GM18502 (cell line): ENCODE measurements around the gene CPA5.
"Not testable (repeated sequence)": the region's sequence is repeated elsewhere in the genome, so short reads cannot be mapped to it uniquely, and the experiment has no call there.

ENCODE experiments used
- ATAC-seq: cut with Tn5 transposase; IDR thresholded peaks from one replicate; pipeline ENCODE4 v1.9.1; 2021; ENCODE audit warnings: mild to moderate bottlenecking; ENCODE audit not compliant: unreplicated experiment, poor library complexity

CPA5 gene, protein sequence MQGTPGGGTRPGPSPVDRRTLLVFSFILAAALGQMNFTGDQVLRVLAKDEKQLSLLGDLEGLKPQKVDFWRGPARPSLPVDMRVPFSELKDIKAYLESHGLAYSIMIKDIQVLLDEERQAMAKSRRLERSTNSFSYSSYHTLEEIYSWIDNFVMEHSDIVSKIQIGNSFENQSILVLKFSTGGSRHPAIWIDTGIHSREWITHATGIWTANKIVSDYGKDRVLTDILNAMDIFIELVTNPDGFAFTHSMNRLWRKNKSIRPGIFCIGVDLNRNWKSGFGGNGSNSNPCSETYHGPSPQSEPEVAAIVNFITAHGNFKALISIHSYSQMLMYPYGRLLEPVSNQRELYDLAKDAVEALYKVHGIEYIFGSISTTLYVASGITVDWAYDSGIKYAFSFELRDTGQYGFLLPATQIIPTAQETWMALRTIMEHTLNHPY

DNA sequence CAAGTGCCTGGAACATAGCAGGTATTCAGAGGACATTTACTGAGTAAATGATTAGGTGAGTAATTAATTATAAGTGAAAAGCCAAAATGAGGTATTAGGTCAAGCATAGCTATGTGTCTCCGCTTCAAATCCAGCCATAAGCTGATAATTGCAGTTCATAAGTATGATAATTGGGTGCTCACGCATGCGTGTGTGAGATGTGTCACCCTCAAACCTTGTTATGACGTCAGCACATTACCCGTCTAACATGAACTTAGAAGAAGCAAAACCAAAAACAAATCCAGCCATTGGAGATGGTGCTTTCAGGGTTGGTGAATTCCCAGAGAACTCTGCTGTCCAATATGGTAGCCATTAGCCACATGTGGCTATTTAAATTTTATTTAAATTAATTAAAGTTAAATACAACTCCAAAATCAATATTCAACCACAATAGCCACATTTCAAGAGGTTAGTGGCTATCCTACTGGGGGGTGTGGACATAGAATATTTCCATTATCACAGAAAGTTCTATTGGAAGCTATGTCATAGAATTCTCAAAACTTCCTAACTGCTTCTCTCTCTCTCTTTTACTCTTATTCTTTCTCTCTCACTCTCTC, at the start of gene CPA5:
TSS of gene CPA5 (plus strand) at position 546 of the 596 bp plus-strand sequence. CDS start 1,670 bp downstream, outside the sequence.
- no peak for ATAC-seq

GRCh38 chr7:130296221-130296951, 48.2 kb upstream of the CPA5 start:
- ATAC-seq = no peak

- ATAC-seq = no peak
Observed at GRCh38 chr7:130297628-130298543, 46.7 kb upstream of the CPA5 start.

DNA sequence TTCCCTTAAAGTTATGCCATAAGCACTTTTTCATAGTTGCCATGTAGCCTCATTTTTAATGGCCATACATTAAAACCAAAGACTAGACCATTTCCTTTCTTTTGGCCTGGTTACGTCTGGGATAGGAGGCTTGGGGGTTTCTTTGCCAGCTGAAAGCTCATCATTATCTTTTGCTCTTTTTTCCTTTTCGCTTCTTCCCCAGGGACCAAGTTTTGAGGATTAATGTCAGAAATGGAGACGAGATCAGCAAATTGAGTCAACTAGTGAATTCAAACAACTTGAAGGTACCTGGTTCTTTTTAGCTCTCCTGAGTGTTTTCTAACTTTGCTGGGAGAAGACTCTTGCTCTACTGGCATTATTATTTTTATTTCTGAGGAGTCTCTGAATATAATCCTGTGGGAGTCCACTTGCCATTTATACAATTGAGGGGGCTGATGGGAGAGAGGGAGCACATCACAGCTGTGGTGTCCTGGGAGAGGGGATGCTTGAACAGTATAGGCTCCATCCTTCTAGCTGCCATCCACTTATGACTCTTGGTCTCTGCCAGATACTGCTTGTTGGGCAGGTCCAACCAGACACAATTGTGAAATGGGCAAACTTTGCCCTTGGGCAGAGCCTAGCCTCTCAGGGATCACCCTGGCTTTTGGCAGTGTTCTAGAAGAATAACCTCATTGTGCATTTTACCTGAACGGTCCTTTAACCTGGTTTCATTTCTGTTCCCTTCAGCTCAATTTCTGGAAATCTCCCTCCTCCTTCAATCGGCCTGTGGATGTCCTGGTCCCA, 45.9 kb upstream of the CPA5 start:
- ATAC-seq = no peak

- ATAC-seq = no peak
Observed at GRCh38 chr7:130299866-130300265, 44.8 kb upstream of the CPA5 start.

GRCh38 chr7:130301501-130302020, 43.1 kb upstream of the CPA5 start:
- no peak for ATAC-seq

GRCh38 chr7:130302649-130303048, 42.0 kb upstream of the CPA5 start:
- ATAC-seq = no peak

DNA sequence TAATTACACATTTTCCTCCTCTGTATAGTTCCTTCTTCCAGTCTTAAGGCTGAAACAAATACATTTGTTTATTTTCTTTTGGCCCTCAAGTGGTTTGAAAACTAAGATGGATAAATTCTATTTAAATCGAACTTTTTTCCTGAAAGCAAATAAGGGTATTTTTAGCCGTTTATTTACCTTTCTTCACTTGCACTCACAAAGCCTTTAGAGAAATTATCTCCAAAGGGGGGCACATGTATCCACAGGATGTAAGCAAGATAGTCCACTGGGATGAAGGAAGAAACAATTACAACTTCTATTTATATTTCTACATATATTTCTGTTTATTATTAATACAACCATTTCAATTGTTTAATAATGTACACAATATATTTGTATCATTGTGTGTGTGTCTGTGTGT, 41.5 kb upstream of the CPA5 start:
- no peak for ATAC-seq

GRCh38 chr7:130303551-130303950, 41.1 kb upstream of the CPA5 start:
- ATAC-seq = no peak

DNA sequence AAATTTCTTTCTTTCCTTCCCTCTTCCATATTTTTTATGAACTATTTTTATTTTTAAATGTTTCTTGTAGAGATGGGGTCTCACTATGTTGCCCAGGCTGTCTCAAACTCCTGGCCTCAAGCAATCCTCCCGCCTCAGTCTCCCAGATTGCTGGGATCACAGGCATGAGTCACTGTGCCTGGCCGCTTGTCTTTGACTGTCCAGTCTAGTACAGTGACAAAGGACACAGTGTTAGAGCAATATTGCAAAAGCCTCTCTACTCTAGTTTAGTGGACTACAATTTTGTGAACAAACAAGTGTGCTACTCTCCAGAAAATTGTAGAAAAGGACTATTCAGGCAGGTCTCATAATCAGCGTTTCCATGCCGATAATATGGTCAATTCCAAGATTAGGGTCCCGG, 40.6 kb upstream of the CPA5 start:
- ATAC-seq = no peak

GRCh38 chr7:130304878-130305277, 39.7 kb upstream of the CPA5 start:
- no peak for ATAC-seq

DNA sequence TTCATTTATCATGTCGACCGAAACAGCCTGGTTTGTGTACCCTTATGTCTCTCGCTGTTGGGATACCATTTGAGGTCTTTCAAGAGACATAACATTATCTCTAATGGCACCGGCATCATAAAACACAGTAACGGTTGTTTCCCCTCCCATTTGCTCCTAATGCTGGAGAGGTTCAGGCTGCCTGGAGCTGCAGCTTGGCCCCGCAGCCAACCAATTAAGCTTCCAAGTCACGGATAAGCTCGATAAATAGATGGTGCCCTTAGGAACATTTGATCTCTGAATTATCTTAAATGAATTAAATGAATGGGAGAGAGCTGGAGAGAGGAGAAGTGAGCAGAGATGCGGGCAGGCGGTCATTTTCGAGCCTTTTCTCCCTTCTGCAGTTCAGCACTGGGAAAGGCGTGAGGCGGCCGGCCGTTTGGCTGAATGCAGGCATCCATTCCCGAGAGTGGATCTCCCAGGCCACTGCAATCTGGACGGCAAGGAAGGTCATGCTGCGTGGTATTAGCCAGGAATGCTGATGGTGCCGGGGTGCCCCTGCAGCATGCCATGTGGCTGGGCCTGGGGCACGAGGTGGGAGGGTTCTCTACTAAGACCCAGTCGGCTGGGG, 39.1 kb upstream of the CPA5 start:
- no peak for ATAC-seq

DNA sequence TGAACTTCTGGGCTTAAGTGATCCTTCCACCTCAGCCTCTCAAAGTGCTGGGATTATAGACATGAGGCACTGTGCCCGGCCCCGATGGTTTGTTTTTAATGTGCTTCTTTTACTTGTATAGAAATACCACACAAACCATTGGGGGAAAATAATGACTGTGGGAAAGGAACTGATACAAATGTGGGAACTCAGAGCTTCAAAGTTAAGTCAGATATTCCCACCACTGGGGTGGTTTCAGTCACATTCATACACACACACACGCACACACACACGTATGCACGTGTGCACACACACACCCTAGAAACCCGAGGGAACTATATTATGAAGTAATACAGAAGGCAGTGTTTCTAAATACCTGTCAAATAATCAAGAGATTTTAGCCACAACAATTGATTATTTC, 34.6 kb upstream of the CPA5 start:
- ATAC-seq = no peak

- ATAC-seq = no peak
Observed at GRCh38 chr7:130314305-130314704, 30.3 kb upstream of the CPA5 start.

DNA sequence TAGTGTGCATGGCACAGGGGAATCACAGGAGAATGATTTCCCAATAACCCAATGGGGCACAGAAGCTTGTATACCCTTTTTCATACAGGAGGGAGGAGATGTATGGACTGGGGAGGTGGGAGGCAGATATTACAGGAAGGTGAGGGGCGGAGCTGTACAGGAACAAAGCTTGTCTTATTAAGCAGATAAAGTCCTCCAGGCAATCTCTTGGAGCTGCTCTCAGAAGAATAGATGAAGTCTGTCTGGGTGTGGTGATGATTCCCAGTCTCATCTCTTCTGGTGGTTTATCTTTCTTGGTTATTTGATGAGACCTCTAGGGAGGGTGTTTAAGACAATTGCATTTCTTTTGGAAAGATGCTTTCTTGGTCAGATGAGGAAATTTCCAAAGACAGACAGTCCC, 25.1 kb upstream of the CPA5 start:
- no peak for ATAC-seq

GRCh38 chr7:130321542-130322229, 22.9 kb upstream of the CPA5 start:
- not testable (repeated sequence) for ATAC-seq

GRCh38 chr7:130322615-130323014, 22.0 kb upstream of the CPA5 start:
- no peak for ATAC-seq

DNA sequence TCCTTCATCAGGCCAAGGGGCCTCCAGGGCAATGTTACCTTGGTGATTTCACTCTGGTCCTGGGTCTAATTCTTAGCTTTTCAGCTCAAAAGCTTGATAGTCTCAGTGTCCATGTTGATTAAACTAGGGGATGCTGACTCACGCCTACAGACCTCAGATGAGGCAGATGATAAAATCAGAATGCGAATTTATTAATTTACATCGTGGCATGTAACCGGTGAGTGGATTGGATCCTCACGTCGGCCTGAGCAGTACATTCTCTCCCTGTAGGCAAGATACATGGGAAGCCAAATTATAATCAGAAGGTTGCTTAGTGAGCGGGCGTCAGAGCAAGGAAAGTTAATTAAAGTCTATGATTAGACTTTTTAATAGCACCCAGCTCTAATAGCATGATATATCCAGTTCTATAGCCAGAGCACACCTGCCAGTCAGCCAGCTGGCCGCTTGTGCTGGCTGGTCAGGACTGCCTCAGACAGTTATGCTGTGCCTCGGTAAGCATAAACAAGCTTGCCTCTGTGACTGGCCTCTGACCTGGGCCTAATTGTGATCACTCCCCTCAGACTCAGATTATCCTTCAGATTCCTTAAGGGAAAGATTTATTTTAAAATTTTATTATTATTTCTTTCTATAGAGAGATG, 20.2 kb upstream of the CPA5 start:
- no peak for ATAC-seq
